ENCODE data around the gene PSAPL1.

Gene PSAPL1

GRCh38 chr4:7395645-7396044, 39.1 kb downstream of the PSAPL1 start:
- no peak for FAIRE-seq

DNA sequence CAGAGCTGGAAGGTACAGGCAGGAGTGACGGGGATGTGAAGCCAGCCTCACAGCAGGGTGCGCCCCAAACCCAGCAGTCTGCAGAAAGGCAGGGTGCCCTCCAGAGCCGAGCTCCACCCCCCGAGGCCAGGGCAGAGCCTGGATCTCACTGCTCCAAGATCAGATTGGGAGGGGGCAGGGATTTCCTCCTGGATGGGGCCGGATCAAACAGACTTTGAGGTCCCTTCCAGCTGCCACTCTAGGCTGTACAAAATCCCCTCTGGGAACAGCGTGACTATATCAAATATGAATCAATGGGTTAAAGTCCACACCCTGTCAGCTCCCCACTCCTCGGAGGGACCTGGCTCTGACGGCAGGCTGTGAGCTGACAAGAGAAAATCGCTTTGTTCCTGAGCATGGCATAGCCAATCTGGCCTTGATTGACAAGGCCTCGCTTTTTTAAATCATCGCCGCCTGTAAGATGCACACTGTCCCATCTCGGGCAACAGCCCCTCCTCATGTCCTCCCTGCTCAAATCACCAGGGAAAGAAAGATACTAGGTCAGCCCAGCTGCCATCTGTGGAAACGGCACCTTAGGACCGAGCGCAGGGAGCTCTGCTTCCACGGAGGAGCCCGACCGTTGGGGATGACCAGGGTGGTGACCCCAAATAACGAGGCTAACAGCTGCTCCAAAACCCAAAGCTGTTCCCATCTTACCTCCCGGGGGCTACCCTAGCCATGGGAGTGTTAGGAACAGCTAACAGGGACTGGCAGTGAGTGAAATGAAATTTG, 39.9 kb downstream of the PSAPL1 start:
- FAIRE-seq = no peak

- FAIRE-seq = no peak
Observed at GRCh38 chr4:7393601-7394575, 40.8 kb downstream of the PSAPL1 start.

DNA sequence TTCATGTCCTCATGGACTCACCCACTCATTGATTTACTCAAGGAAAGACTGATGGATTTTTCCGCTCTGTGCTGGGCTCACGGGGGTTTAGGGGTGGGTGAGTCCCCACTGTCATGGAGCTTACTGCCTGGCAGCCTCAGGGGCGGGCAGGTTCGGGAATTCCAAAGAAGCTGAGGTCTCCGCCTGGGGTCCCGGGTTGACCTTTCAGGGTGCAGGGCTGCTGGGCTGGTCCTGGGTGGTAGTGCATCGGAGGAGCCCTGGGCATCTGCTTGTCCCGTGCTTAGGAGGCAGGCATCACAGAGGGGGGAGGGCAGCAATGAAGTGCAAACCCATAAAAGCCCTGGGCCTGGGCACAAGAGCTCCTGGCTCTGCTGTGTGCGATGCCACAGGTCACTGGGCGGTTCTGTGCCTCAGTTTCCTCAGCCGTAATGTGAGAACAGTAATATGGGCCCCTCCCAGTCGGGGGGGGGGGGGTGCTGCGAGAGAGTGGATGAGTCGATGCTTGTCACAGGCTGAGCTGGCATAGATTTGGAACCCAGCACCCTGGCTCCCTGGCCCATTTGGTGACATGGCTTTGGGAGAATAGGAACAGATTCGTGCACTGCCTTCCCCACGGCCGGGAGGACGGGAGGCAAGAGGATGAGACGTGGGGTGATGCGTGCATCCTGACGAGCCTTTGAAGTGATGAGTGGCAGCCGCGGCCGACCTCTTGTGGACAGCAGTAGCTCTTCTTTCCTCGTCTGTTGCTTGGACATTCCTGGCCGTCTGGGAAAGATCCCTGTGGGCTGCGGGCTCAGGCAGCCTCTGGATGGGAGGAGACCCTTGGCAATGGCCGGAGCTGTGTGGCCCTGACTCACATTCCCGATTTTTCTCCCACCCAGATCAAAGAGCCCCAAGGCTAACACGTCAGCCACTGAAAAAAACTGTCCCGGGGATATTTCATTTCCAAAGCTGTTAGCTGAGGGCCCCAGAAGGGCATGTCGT, 42.0 kb downstream of the PSAPL1 start:
- FAIRE-seq = no peak

DNA sequence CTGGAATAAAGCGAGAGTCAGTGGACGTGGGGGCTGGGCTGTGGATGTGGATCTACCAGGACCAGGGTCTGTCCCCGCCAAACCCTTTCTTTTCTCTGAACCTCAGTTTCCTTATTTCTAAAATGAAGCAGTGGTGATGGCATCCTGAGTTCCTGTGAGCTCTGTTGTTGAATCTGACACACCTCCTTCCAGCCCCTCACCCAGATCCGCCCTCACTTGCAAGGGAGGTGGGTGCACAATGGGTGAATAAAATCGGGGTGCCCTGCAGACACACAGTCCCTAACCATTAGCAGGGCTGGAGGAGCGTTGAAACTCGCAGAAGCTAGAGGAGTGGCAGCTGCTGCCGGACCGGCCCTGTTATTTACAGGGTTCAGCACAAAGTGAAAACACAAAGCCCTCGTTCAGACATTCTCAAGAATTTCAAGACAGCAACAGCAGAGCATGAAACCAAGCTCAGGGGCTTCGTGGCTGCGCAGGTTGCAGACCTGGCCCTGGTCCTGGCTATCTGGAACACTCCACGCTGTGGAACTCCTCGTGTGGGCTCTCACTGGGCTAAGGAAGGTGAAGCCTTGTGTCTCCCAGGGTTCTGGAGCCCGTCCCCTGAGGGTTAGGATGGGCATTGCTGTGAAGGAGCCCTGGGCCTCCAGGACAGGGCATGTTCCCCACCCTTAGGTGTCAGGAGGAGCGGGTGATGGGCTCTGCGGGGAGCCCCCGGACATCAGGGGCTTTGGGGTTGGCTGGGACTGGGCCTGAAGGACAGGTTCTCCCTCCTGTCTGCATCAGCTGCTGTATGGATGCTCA, 42.9 kb downstream of the PSAPL1 start:
- FAIRE-seq = no peak

DNA sequence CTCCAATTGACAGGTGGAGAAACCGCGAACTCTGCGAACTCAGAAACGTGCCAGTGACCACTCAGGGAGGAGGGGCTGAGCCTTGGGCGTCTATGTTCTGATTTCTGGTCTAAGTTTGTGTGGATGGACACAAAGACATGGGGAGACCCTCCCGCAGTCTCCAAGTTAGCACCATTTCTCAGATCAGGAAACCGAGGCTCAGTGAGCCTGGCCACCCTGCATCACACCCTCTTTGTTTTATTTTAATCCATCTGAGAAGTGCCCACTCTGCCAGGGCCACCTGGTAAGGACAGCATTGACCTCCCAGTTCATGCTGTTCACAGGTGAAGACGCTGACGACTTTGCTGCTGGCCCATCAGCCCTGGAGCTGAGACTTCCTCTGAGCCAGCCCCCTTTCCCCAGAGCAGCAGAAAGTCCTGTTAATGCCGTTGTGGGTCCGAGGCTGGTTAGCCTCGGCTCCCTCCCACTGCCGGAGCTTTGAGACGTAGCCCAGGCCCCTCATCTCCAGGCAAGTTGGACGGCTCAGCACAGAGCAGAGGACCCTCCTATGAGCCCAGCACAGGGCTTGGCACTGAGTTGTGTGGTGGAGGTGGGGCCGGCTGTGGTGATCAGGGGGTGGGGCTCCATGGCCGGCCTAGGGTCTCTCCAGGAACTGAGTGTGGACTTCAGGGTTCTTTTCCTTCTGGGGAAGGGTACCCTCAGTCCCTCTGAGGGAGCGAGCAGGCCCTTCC, 43.7 kb downstream of the PSAPL1 start:
- FAIRE-seq = no peak

GRCh38 chr4:7390336-7390735, 44.4 kb downstream of the PSAPL1 start:
- no peak for FAIRE-seq

DNA sequence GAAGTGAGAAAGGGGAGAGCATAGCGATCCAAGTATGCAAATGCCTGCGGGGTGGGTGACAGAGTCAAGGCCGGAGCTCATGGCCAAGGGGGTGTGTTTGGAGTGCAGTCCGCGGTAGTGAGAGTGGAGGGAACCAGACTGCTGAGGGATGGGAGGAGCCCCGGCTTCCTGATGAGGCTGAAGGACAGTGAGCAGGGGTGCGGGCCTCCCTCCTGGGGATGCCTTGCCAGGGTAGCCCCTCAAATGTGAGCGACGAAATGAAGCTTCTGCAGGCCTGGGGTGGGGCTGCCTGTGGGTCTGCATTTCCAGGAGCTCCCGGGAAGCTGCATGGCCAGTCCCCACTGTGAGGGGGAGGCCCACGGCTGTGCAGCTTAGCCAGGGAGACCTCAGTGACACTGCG, 45.0 kb downstream of the PSAPL1 start:
- FAIRE-seq = no peak

DNA sequence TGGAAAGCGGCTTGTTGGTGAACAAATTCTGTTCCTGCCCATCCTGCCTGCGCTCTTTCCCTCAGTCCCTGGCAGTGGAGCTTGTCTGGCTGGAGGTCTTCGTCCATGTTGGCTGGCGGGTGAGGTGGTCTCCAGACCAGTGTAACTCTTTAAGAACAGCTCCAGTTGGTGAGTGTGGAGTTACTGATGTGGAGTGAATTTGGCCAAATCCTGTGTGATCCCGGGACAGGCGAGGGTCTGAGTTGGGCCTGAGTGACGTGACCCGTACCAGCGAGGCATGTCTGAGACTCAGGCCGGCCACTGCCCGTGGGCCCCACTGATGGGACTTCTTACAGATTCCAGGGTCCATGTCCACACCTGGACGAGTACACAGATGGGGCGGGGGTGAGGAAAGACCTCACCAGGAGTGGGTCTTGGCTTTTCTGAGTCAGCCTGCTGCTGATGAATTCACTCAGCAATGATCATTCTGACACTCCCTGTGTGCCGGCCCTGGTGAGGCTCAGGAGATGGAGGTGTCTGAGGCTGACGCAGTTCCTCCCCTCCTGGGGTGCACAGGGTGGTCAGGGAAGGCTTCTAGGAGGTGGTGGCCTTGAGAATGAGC, 45.5 kb downstream of the PSAPL1 start:
- FAIRE-seq = no peak

GRCh38 chr4:7388627-7389026, 46.1 kb downstream of the PSAPL1 start:
- FAIRE-seq = no peak

DNA sequence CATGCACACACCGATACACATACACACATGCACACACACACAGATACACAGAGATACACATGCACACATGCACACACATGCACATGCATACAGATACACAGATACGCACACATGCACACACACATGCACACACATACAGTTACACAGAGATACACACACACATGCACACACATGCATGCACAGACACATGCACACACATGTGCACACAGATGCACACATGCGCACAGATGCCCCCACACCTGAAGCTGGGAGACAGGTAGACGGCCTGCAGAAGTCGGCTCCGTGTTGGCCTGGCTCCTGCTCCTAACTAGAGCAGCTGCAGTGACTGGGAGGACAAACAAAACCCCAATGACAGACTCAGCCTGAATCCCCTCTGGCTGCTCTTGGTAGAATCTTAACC, 46.8 kb downstream of the PSAPL1 start:
- no peak for FAIRE-seq

GRCh38 chr4:7384929-7385890, 49.5 kb downstream of the PSAPL1 start:
- no peak for FAIRE-seq

GRCh38 chr4:7384003-7384928, 50.5 kb downstream of the PSAPL1 start:
- FAIRE-seq = no peak

- no peak for FAIRE-seq
Observed at GRCh38 chr4:7383266-7383665, 51.5 kb downstream of the PSAPL1 start.

- no peak for FAIRE-seq
Observed at GRCh38 chr4:7382634-7383014, 52.1 kb downstream of the PSAPL1 start.

GRCh38 chr4:7381890-7382633, 52.7 kb downstream of the PSAPL1 start:
- FAIRE-seq = no peak

DNA sequence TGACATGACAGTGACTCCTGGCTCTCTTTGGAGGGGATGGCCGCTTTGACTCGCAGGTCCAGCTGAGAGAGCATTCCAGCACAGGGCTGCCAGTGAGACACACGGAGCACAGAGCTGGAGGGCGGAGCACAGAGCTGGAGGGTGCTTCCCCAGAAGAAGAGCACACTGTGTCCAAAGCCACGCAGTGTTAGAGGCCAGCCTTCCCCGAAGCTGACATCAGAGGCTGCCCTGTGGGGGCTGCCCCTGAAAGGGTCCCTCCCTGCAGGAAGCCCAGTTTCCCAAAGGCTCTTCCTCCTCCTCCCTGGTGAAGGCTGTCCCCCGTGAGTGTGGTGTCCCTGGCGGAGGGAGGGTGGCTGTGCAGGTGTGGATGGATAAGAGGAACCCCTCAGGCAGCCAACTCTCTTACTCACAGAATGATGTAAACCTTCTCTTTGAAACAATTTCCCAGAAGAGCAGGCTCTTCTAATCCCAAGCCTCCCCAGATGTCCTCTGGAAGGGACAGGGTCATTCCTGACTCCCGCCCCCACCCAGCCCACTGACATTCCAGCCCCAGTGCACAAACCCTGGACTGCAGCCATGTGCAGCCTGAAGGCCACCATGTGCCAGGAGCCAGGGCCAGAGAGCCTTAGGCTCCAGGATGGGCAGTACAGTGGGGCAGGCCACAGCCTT, 53.4 kb downstream of the PSAPL1 start:
- FAIRE-seq = no peak

Measured in G401.6 (cell line).